Measurements from ENCODE around the gene DBX2.
"Not testable (repeated sequence)": the region's sequence is repeated elsewhere in the genome, so short reads cannot be mapped to it uniquely, and the experiment has no call there.

Gene DBX2

GRCh38 chr12:45050751-45051571, at the start of gene DBX2:
DBX2 (minus strand) TSS chr12:45051099; CDS start chr12:45050927, 172 bp downstream.
- no peak for DNase-seq

DNA sequence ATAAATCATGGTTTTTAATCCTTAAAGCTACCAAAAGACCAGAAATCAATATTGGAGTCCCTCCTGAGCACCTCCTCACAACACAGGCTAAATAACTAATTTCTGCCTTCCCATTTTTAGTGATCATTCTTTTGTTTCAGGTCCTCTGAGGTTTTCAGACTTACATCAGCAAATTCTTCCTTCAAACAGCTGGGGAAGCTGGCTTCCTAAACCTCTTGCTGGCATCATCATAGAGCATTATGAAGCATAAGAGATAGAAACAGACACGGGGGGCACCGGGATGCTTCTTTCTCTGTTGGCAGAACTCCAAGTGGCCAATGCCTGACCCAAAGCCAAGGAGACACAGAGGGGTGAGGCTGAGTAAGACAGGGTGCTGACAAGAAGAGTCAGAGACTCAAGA, 47.9 kb upstream of the DBX2 start:
- DNase-seq: no peak

GRCh38 chr12:45095417-45095816, 44.5 kb upstream of the DBX2 start:
- DNase-seq: not testable (repeated sequence)

GRCh38 chr12:45093051-45093450, 42.2 kb upstream of the DBX2 start:
- DNase-seq: no peak

DNA sequence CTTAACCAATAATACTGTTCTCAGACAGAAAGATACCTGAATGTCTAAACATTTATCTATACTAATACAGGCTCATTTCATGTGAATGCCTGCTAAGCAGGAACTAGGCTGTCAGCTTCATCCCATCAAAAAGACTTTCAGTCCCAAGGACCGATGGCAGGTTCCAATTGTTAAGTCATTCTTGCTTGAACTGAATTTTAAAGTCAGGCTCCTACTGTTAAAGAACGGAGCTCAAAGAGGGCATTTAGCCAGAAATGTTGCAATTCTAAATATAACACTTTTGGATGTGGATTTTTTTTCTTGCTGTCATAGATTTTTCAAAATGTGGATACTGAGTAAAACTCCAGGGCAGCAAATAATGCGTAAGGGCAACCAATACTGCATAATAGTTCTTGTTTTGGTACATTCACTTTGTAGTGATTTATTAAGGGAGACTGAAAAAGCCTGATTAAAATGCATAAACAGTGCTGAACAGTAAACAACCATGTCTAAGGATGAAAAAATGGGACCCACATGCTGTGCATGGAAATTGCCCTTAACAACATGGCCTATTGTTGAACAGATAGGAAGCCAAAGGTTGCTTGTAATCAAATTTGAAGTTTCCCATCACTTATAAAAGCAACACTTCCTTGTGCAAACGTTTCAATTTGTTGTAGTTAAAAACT, 38.6 kb upstream of the DBX2 start:
- DNase-seq: no peak

DNA sequence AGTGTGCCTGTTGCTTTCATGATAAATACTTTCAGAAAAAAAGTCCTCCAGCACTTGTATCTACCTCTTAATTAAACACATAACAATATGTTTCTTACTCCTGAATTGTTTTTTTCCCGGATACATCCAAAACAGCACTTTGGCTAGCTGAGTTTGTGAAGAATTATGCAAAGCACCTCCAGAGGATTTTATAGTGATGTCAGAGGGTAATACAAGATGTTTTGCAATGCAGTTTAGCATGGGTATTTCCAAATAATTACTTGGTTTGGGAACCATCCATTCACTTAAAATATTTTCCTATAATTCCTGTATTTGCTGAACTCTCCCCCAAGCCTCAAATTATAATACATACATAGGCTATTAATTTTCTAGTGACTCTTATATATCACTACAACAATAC, 37.7 kb upstream of the DBX2 start:
- no peak for DNase-seq

DNA sequence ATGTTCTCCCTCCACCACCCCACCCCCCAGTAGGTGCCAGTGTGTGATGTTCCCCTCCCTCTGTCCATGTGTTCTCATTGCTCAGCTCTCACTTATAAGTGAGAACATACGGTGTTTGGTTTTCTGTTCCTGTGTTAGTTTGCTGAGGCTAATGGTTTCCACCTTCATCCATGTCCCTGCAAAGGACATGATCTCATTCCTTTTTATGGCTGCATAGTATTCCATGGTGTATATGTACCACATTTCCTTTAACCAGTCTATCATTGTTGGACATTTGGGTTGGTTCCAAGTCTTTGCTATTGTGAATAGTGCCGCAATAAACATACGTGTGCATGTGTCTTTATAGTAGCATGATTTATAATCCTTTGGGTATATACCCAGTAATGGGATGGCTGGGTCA, 33.3 kb upstream of the DBX2 start:
- not testable (repeated sequence) for DNase-seq

DNA sequence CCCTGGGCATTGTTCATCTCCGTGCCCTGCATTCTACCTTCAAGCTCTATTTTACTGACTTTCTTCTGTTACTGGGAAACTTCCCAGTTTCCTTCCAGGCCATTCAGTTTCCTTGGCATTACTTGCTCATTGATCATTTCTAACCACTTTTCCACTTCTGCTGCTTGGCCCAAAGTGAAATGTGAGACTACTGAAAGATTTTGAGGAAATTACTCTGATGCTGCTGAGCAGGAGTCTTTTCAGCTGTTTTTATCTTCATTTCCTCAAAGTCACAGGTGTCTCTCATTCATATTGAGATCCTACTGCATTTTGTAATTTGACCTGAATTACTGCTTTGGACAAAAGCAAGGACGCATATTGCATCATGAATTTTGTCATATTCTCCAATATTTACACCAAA, 26.4 kb upstream of the DBX2 start:
- no peak for DNase-seq

DNA sequence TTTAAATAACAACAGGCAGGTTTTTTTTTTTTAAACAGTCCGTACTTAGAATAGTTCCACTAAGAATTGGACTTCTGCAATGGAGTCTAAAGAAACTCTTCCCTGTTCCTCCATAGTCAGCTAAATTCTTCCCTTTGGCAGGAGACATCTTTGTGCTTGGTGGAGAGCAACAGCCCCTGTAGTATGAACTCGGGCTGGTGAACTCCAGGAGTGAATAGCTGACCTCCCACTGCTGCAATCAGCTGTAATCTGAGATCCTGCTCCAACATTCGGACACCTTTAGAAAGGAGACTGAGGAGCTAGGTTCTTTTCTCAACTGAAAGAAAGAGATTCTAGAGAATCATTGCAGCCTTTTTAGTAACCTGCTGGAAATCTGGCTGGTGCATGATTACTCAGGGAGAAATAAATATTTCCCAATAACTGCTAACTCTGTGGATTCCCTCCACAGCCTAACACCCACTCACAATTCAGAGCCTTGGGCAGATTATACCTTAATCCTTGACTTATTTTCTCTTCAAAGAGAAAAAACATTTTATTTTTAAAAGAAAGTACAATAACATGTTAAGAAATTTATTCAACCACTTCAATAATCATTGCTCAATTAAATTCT, 25.6 kb upstream of the DBX2 start:
- no peak for DNase-seq

GRCh38 chr12:45075587-45076282, 24.8 kb upstream of the DBX2 start:
- DNase-seq: no peak

- no peak for DNase-seq
These were observed 14.3 kb upstream of the DBX2 start for GRCh38 chr12:45065125-45065626.

DNA sequence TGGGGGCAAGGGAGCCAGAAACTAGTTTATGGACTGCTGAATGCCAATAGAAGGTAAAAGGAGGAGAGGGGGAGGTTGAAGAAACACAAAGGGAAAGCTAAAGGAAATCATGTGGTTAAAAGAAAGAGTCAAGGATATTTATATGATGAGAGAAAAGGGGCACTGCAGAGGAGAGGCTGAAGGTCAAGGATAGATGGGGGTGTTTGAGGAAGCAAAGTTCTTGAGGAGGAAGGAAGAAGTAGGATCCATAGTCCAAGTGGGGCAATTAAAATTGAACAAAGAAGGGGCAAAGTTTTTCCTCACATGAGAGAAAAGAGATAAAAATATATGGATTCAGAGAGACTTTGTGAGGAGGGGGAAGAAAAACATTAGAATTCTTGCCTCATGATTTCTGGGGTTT, 10.1 kb upstream of the DBX2 start:
- DNase-seq: no peak

DNA sequence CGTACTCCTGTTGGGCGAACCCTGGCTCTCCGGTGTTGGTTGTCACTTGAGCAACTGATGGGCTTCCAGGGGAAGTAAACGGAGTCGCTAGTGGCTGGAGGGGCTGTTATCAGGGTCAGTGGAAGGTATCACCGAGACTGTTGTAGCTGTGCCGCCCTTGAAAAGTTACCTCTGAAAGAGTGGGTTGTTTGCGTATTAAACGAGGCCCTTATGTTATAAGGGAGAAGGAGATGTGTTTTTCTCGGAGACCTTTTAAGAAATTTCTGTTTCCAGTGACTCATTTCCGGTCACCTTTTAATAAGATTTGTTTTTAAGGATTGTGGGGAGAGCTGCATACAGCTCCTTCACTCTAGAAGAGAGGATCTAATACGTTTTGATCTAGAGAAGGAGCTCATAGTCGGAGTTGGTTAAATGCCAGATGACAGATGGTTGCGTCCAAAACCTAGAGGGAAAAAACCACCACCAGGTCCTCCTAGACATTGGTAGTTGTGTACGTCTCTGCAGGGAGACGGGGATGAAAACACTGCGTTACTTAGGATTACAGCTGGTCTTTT, 750 bp upstream of the DBX2 start:
- no peak for DNase-seq

- no peak for DNase-seq
These were observed 768 bp downstream of the DBX2 start for GRCh38 chr12:45049912-45050750.

GRCh38 chr12:45042599-45042998, 8.3 kb downstream of the DBX2 start:
- no peak for DNase-seq

DNA sequence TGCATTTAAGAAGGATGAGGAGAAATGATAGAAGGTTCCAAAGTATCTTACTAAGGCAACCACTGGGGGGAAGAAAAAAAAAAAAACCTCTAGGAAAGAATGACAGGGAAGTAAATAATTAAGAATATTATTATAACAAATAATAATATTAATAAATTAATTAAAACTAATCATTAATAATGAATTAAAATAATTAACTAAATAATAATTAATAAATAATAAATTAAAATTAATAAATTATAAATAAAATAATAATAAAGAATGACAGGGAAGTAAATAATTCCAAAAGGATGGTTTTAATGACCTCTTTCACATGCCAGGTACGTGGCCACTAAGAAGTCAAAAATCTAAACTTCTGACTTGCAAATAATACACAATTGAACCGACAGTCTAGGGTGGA, 9.9 kb downstream of the DBX2 start:
- no peak for DNase-seq

GRCh38 chr12:45039757-45040156, 11.1 kb downstream of the DBX2 start:
- no peak for DNase-seq

DNA sequence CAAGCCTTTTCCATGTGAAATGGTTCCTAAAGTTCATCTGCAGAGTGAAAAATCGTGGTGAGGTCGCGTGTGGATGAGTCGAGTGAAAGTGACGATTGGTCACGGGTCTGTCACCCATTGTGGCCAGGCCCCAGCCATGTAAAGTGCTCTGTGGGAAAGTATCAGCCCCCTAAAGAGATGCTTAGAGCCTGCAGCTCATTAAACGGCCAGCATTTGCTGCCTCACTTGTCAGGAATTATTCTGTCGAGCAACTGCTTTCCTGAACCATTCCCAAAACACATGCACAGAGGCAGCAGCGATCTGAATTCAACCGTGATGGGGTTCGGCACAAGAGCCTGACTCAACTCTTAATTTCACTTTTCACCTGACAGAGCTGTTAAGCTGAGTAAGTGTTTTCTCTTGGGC, 16.0 kb downstream of the DBX2 start:
- DNase-seq: no peak

DNA sequence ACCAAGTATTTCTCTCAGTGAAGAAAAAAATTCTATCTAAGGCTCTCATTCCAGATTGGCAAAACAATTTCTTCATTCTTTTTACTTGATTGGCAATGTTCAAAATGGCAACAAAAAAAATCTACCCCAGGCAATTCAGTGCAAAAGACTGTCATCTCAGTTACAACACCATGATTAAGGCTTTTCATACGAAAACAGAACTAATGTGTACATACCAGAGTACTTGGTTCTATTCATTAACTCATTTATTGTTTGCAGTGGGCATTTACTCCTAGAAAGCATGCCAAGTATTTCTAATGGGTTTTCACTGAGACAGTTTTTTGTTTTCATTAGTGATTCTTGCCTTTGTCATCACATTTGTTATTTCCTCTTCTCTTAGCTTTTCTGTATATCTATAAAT, 33.0 kb downstream of the DBX2 start:
- no peak for DNase-seq

DNA sequence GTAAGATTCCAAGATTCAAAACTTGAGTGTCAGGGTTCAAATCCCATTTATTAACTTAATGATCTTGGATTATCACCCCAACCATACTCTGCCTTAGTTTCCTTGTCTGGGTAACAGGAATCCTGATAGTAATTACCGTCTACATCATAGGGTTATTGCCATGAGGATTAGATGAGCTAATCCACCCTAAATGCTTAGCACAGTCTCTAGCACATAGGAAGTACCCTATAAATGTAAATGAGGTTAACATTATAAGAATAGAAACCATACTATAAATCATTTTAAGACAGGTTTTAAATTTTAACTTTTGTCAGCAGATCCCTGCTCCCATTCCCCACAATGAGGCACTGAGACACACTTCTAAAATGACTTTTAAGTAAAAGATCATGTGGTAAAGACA, 36.5 kb downstream of the DBX2 start:
- no peak for DNase-seq

DNA sequence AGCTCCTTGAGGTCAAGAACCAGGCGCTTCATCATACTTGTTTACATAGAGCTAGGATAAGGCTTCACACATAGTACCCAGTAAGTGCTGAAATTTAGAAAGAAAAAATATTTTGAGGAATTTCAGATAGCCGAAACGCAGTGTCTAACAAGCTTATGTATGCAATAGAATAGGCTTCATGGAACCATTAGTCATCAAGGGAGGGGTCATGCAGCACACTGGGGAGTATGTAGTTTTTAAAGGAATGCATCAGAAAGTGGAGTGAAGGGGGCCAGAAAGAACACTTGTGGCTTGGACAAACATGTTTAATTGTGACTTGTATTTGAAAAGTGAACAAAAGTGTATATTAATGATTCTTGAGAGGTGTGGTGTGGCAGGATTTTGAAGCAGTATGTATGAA, 38.1 kb downstream of the DBX2 start:
- no peak for DNase-seq

DNA sequence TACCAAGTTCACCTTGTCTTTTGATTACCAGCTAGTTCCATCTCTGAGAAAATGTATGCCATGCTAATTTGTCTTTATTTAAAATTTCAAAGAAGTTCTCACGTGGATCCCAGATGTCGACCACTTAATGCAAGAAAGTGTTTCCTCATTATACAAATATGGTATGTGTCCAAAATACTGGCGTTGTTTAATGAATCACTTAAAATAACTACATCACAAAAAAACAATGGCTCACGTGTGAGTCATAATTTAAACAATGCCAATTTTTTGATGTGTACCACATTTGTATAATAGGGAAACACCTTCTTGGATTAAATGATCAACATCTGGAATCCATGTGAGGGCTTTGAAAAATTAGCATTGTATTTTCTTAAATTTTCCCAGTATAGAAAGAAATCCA, 40.8 kb downstream of the DBX2 start:
- DNase-seq: no peak
